ENCODE measurements around the gene ARHGAP24.

The ARHGAP24 gene

GRCh38 chr4:85736571-85736970 lies 261.6 kb downstream of the ARHGAP24 start:
- TF ChIP-seq REST (IDR thresholded peaks at IDR 0.05; ENCODE audit: low read depth) (no peak), EP300 (IDR thresholded peaks at IDR 0.05; ENCODE audit: borderline replicate concordance) (no peak), FOXM1 (IDR thresholded peaks at IDR 0.05; ENCODE audit: borderline replicate concordance, low read depth) (no peak), YY1 (IDR thresholded peaks at IDR 0.05; ENCODE audit: low read depth) (no peak)

GRCh38 chr4:85737254-85737653 lies 262.3 kb downstream of the ARHGAP24 start:
- no peak for TF ChIP-seq ZBTB7A (IDR thresholded peaks at IDR 0.05; ENCODE audit: low read depth)
- TF ChIP-seq REST (IDR thresholded peaks at IDR 0.05; ENCODE audit: low read depth), result no peak
- no peak for TF ChIP-seq FOXM1 (IDR thresholded peaks at IDR 0.05; ENCODE audit: borderline replicate concordance, low read depth)
- no peak for TF ChIP-seq CEBPB (IDR thresholded peaks at IDR 0.05)
- no peak for TF ChIP-seq TAF1 (IDR thresholded peaks at IDR 0.05; ENCODE audit: low read depth)
- no peak for TF ChIP-seq YY1 (IDR thresholded peaks at IDR 0.05; ENCODE audit: low read depth)
- no peak for TF ChIP-seq RAD21 (IDR thresholded peaks at IDR 0.05; ENCODE audit: low read depth)
- TF ChIP-seq CREB1 (IDR thresholded peaks at IDR 0.05; ENCODE audit: low read depth), result no peak
- TF ChIP-seq EP300 (IDR thresholded peaks at IDR 0.05; ENCODE audit: borderline replicate concordance), result no peak
- TF ChIP-seq EGR1 (IDR thresholded peaks at IDR 0.05), result no peak
- TF ChIP-seq NFIC (IDR thresholded peaks at IDR 0.05), result no peak
- no peak for TF ChIP-seq TEAD4 (IDR thresholded peaks at IDR 0.05)
- no peak for TF ChIP-seq MAX (IDR thresholded peaks at IDR 0.05)
- no peak for TF ChIP-seq TCF12 (IDR thresholded peaks at IDR 0.05; ENCODE audit: low read depth)
- no peak for TF ChIP-seq USF1 (IDR thresholded peaks at IDR 0.05)

GRCh38 chr4:85738721-85739120 lies 263.8 kb downstream of the ARHGAP24 start:
- no peak for TF ChIP-seq NFIC (IDR thresholded peaks at IDR 0.05)
- TF ChIP-seq USF1 (IDR thresholded peaks at IDR 0.05), result no peak
- no peak for TF ChIP-seq ZBTB7A (IDR thresholded peaks at IDR 0.05; ENCODE audit: low read depth)
- TF ChIP-seq CEBPB (IDR thresholded peaks at IDR 0.05), result no peak
- TF ChIP-seq CREB1 (IDR thresholded peaks at IDR 0.05; ENCODE audit: low read depth), result no peak
- no peak for TF ChIP-seq MAX (IDR thresholded peaks at IDR 0.05)
- no peak for TF ChIP-seq TCF12 (IDR thresholded peaks at IDR 0.05; ENCODE audit: low read depth)
- no peak for TF ChIP-seq EP300 (IDR thresholded peaks at IDR 0.05; ENCODE audit: borderline replicate concordance)
- TF ChIP-seq YY1 (IDR thresholded peaks at IDR 0.05; ENCODE audit: low read depth), result no peak
- TF ChIP-seq REST (IDR thresholded peaks at IDR 0.05; ENCODE audit: low read depth), result no peak
- no peak for TF ChIP-seq FOXM1 (IDR thresholded peaks at IDR 0.05; ENCODE audit: borderline replicate concordance, low read depth)
- TF ChIP-seq EGR1 (IDR thresholded peaks at IDR 0.05), result no peak
- TF ChIP-seq TEAD4 (IDR thresholded peaks at IDR 0.05), result no peak
- no peak for TF ChIP-seq RAD21 (IDR thresholded peaks at IDR 0.05; ENCODE audit: low read depth)
- no peak for TF ChIP-seq TAF1 (IDR thresholded peaks at IDR 0.05; ENCODE audit: low read depth)

GRCh38 chr4:85740431-85740861 lies 265.5 kb downstream of the ARHGAP24 start:
- TF ChIP-seq MAX (IDR thresholded peaks at IDR 0.05), result no peak
- no peak for TF ChIP-seq EP300 (IDR thresholded peaks at IDR 0.05; ENCODE audit: borderline replicate concordance)
- no peak for TF ChIP-seq ZBTB7A (IDR thresholded peaks at IDR 0.05; ENCODE audit: low read depth)
- TF ChIP-seq TCF12 (IDR thresholded peaks at IDR 0.05; ENCODE audit: low read depth), result no peak
- no peak for TF ChIP-seq FOXM1 (IDR thresholded peaks at IDR 0.05; ENCODE audit: borderline replicate concordance, low read depth)
- no peak for TF ChIP-seq CEBPB (IDR thresholded peaks at IDR 0.05)
- no peak for TF ChIP-seq TAF1 (IDR thresholded peaks at IDR 0.05; ENCODE audit: low read depth)
- no peak for TF ChIP-seq YY1 (IDR thresholded peaks at IDR 0.05; ENCODE audit: low read depth)
- TF ChIP-seq CREB1 (IDR thresholded peaks at IDR 0.05; ENCODE audit: low read depth), result no peak
- no peak for TF ChIP-seq TEAD4 (IDR thresholded peaks at IDR 0.05)
- no peak for TF ChIP-seq USF1 (IDR thresholded peaks at IDR 0.05)
- no peak for TF ChIP-seq NFIC (IDR thresholded peaks at IDR 0.05)
- TF ChIP-seq REST (IDR thresholded peaks at IDR 0.05; ENCODE audit: low read depth), result no peak
- no peak for TF ChIP-seq RAD21 (IDR thresholded peaks at IDR 0.05; ENCODE audit: low read depth)
- no peak for TF ChIP-seq EGR1 (IDR thresholded peaks at IDR 0.05)
